22Rv1 (cell line): ENCODE measurements around the gene STOML1.
"Not testable (repeated sequence)": the region's sequence is repeated elsewhere in the genome, so short reads cannot be mapped to it uniquely, and the experiment has no call there.

Experiments used
- H3K27ac ChIP-seq: fragments of 450-650 bp; 2 replicates; pipeline ENCODE4 v1.5.1; 2017
- CTCF ChIP-seq: fragments of 450-650 bp; IDR thresholded peaks from 2 replicates; pipeline ENCODE4 v1.5.1; 2017; ENCODE audit warnings: mild to moderate bottlenecking
- ZFX ChIP-seq: fragments of 450-650 bp; IDR thresholded peaks from 2 replicates; pipeline ENCODE4 v1.6.1; 2017; ENCODE audit warnings: antibody characterized with exemption, borderline replicate concordance

Gene STOML1

GRCh38 chr15:73965094-73965757 is 26.9 kb downstream of the STOML1 start:
- no peak for TF ChIP-seq ZFX
- TF ChIP-seq CTCF: peak; percentile 35
- H3K27ac ChIP-seq: no peak overlapping the region

- TF ChIP-seq ZFX (no peak), CTCF (peak; percentile 97)
- H3K27ac ChIP-seq: no peak overlapping the region
These were observed 27.4 kb downstream of the STOML1 start for GRCh38 chr15:73964736-73965093.

- TF ChIP-seq CTCF: no peak
- TF ChIP-seq ZFX: no peak
These were observed 29.7 kb downstream of the STOML1 start for GRCh38 chr15:73962433-73962832.

GRCh38 chr15:73960472-73961070 is 31.5 kb downstream of the STOML1 start:
- H3K27ac ChIP-seq: not testable (repeated sequence)

More at GRCh38 chr15:73962433-73962832, 29.7 kb downstream of the STOML1 start:
- H3K27ac ChIP-seq: no peak overlapping the region

- TF ChIP-seq ZFX (no peak), CTCF (no peak)
- no peak overlapping the region for H3K27ac ChIP-seq
These were observed 32.3 kb downstream of the STOML1 start for GRCh38 chr15:73959801-73960200.

- H3K27ac ChIP-seq: no peak overlapping the region
- TF ChIP-seq CTCF (no peak), ZFX (no peak)
These were observed 33.0 kb downstream of the STOML1 start for GRCh38 chr15:73959012-73959581.

GRCh38 chr15:73957785-73958184 is 34.3 kb downstream of the STOML1 start:
- H3K27ac ChIP-seq: no peak overlapping the region

More at GRCh38 chr15:73957785-73958184, 34.3 kb downstream of the STOML1 start:
- TF ChIP-seq ZFX (no peak), CTCF (no peak)
